GM06990 (cell line): ENCODE results near the gene CAMTA1.
A peak's percentile ranks its signal among the peaks of the same experiment; 100 is the strongest.

Experiments
- DNase-seq: peaks from one replicate; pipeline ENCODE4 v3.0.0-alpha.2; 2011; ENCODE audit not compliant: insufficient read length; ENCODE audit errors: extremely low read depth
- H3K27me3 ChIP-seq: replicated peaks from 2 replicates; pipeline ENCODE4 v1.6.0; 2011; ENCODE audit warnings: low read length; ENCODE audit not compliant: control insufficient read depth, insufficient read depth
- H3K36me3 ChIP-seq: 2 replicates; pipeline ENCODE4 v1.5.1; 2011; ENCODE audit warnings: low read length; ENCODE audit not compliant: control insufficient read depth, insufficient read depth
- H3K4me3 ChIP-seq: replicated peaks from 2 replicates; pipeline ENCODE4 v1.5.1; 2011; ENCODE audit warnings: low read depth, mild to moderate bottlenecking, control low read depth, low read length
- TF ChIP-seq, protein P1 (sequence below): IDR thresholded peaks from 2 replicates; pipeline ENCODE4 v1.5.1; 2011; ENCODE audit warnings: low read length, control low read depth, mild to moderate bottlenecking, inconsistent platforms; ENCODE audit not compliant: insufficient read depth, poor library complexity, severe bottlenecking

Gene CAMTA1

DNA sequence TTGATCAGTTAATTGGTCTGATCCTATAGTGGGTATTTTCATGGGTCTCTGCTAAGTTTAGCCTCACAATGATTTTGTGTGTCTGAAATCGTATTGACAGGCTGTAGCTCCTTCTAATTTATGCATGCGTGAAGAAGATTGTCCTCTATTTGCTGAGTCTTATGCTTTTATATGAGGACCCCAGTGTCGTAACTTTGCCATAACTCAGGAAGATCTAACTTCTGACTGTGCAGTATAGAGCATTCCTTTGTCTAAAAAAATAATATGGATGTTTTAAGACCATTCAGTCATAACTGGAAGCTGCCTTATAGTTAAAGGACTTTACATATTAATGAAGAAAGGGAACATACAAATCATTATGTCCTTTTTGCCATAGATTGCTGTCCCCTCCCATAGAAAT, 73.3 kb downstream of the CAMTA1 start:
- Histone ChIP-seq H3K27me3 (no peaks in the 10 kb centered on the region), H3K4me3 (no peak overlapping the region), H3K36me3 (no peaks in the 10 kb centered on the region; the same call in 1 of the 2 replicates)
- DNase-seq, result no peak
- TF ChIP-seq, protein P1, sequence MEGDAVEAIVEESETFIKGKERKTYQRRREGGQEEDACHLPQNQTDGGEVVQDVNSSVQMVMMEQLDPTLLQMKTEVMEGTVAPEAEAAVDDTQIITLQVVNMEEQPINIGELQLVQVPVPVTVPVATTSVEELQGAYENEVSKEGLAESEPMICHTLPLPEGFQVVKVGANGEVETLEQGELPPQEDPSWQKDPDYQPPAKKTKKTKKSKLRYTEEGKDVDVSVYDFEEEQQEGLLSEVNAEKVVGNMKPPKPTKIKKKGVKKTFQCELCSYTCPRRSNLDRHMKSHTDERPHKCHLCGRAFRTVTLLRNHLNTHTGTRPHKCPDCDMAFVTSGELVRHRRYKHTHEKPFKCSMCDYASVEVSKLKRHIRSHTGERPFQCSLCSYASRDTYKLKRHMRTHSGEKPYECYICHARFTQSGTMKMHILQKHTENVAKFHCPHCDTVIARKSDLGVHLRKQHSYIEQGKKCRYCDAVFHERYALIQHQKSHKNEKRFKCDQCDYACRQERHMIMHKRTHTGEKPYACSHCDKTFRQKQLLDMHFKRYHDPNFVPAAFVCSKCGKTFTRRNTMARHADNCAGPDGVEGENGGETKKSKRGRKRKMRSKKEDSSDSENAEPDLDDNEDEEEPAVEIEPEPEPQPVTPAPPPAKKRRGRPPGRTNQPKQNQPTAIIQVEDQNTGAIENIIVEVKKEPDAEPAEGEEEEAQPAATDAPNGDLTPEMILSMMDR, result no peak

DNA sequence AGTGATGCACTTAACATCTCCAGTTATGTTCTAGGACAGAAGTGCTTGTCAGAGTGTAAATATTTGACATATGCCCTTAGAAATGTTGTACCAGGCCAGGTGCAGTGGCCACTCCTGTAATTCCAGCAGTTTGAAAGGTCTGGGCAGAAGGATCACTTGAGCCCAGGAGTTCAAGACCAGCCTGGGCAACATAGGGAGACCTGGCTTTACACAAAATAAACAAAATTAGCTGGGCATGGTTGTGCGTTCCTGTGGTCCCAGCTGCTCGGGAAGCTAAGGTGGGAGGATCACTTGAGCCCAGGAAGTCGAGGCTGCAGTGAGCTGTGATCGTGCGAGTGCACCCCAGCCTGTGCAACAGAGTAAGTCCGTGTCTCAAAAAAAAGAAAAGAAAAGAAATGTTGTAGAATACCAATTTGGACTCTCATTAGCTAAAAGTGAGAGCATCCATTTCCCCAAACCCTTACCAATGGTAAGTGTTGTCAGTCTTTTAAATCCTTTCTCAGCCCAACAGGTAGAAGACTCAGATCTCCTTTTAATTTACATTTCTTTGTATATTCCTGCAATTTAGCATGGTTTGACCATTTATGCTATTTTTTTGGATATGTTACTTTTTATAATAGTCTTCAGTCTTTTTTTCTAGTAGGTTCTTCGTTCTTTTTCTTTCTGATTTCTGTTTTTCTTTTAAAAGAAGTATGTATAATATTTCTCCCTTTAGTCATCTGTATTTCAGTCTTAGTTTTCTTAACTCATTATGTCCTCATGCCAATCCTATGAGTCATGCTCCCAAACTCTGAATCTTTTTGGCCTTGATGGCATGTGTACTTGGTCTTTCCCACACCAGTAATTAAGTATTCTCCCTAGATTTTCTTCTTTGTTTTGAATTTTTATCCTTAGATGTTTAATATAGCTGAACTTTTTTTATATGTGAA, 74.4 kb downstream of the CAMTA1 start:
- H3K27me3 ChIP-seq, result no peaks in the 10 kb centered on the region
- TF ChIP-seq, protein P1, result no peak
- H3K36me3 ChIP-seq, result no peaks in the 10 kb centered on the region; the same call in 1 of the 2 replicates
- no peak overlapping the region for H3K4me3 ChIP-seq
- DNase-seq, result no peak

DNA sequence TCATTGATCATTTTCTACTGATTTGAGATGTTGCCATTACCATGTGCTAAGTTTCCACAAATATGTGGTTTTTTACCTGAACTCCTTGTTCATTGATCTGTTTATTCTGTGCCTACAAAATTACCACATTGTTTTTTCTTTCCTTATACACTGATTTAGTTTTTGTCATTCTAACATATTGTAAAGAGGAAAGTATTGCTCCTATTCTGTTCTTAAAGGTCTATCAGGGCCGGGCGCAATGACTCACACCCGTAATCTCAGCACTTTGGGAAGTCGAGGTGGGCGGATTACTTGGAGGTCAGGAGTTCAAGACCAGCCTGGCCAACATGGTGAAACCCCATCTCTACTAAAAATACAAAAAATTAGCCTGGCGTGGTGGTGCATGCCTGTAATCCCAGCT, 75.1 kb downstream of the CAMTA1 start:
- TF ChIP-seq, protein P1, result no peak
- no peaks in the 10 kb centered on the region for H3K27me3 ChIP-seq
- no peaks in the 10 kb centered on the region; the same call in 1 of the 2 replicates for H3K36me3 ChIP-seq
- no peak overlapping the region for H3K4me3 ChIP-seq
- no peak for DNase-seq

DNA sequence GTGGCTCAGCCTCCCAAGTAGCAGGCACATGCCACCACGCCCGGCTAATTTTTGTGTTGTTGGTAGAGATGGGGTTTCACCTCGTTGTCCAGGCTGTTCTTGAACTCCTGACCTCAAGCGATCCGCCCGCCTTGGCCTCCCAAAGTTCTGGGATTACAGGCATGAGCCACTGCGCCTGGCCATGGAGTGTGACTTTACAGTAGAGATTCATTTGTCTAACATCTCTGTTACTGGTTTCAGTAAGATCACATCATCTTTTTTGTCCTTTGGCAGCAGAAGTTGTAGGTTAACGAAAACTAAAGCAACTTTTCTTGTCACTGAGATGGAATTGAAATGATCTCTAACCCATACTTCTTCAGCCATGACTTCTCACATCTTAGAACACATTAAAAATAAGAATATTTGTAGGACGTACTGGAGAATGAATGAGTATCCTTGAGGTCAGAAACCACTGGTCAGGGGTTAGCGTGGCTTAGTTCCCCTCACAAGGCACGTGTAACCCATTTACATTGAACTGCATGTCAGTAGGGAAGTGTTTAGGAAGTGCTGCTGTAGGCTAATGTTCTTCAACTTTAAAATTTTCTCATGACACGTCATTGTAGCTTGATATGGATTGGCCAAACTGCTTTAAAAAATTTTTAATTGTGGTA, 75.9 kb downstream of the CAMTA1 start:
- TF ChIP-seq, protein P1, result no peak
- no peak overlapping the region for H3K4me3 ChIP-seq
- H3K27me3 ChIP-seq, result no peaks in the 10 kb centered on the region
- no peaks in the 10 kb centered on the region for H3K36me3 ChIP-seq
- DNase-seq, result peak; percentile 42

DNA sequence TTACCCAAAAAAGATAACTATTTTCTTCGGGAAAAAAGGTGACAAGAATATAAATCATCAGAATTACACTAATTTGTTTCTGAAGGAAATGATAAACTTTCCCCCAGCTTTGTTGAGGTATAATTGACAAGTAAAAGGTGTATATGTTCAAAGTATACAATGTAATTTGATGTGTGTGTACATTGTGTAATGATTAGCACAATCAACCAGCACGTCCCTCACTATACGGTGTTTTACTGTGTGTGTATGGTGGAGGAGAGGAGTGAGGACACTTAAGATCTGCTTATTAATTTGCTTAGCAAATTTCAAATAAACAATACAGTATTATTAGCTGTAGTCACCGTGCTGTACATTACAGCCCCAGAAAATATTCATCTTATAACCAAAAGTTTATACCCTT, 77.7 kb downstream of the CAMTA1 start:
- TF ChIP-seq, protein P1, result no peak
- Histone ChIP-seq H3K36me3 (no peaks in the 10 kb centered on the region), H3K4me3 (no peak overlapping the region), H3K27me3 (no peaks in the 10 kb centered on the region)
- no peak for DNase-seq
